ENCODE data around the gene SNRK.

SNRK gene

GRCh38 chr3:43338295-43338694 lies 52.0 kb downstream of the SNRK start:
- no peak for TF ChIP-seq CTCF (IDR thresholded peaks at IDR 0.05; ENCODE audit: low read depth, low read length)
- Histone ChIP-seq H3K36me3 (peaks cover 6% of the 10 kb centered on the region; the same call in 1 of the 2 replicates), H3K9me3 (no peaks in the 10 kb centered on the region), H3K27me3 (no peaks in the 10 kb centered on the region), H3K4me1 (no peaks in the 10 kb centered on the region), H3K4me3 (ENCODE audit: low read depth, low read length) (no peak overlapping the region)
- DNase-seq = no peak

- H3K27me3 ChIP-seq = no peaks in the 10 kb centered on the region
- H3K4me1 ChIP-seq = no peaks in the 10 kb centered on the region
- H3K36me3 ChIP-seq = peaks cover 6% of the 10 kb centered on the region; the same call in 1 of the 2 replicates
- H3K9me3 ChIP-seq = no peaks in the 10 kb centered on the region
- DNase-seq = no peak
- no peak overlapping the region for H3K4me3 ChIP-seq (ENCODE audit: low read depth, low read length)
- TF ChIP-seq CTCF (IDR thresholded peaks at IDR 0.05; ENCODE audit: low read depth, low read length) = no peak
These were observed 54.1 kb downstream of the SNRK start for GRCh38 chr3:43340403-43340802.

GRCh38 chr3:43341788-43342187 lies 55.4 kb downstream of the SNRK start:
- Histone ChIP-seq H3K36me3 (peaks cover 6% of the 10 kb centered on the region; the same call in 1 of the 2 replicates), H3K9me3 (no peaks in the 10 kb centered on the region)
- DNase-seq = no peak

GRCh38 chr3:43343185-43343584 lies 56.8 kb downstream of the SNRK start:
- Histone ChIP-seq H3K36me3 (peaks cover 9% of the 10 kb centered on the region), H3K9me3 (no peaks in the 10 kb centered on the region), H3K27me3 (no peaks in the 10 kb centered on the region), H3K4me3 (ENCODE audit: low read depth, low read length) (no peak overlapping the region), H3K4me1 (no peaks in the 10 kb centered on the region)
- no peak for TF ChIP-seq CTCF (IDR thresholded peaks at IDR 0.05; ENCODE audit: low read depth, low read length)
- no peak for DNase-seq

More at GRCh38 chr3:43341788-43342187, 55.4 kb downstream of the SNRK start:
- Histone ChIP-seq H3K4me3 (ENCODE audit: low read depth, low read length) (no peak overlapping the region), H3K27me3 (no peaks in the 10 kb centered on the region), H3K4me1 (no peaks in the 10 kb centered on the region)
- TF ChIP-seq CTCF (IDR thresholded peaks at IDR 0.05; ENCODE audit: low read depth, low read length) = no peak

- TF ChIP-seq CTCF (IDR thresholded peaks at IDR 0.05; ENCODE audit: low read depth, low read length) = no peak
- Histone ChIP-seq H3K4me3 (ENCODE audit: low read depth, low read length) (no peak overlapping the region), H3K4me1 (no peaks in the 10 kb centered on the region), H3K27me3 (no peaks in the 10 kb centered on the region), H3K36me3 (peaks cover 9% of the 10 kb centered on the region), H3K9me3 (no peaks in the 10 kb centered on the region)
- DNase-seq = no peak
These were observed 57.5 kb downstream of the SNRK start for GRCh38 chr3:43343815-43344214.

- H3K4me1 ChIP-seq = no peaks in the 10 kb centered on the region
- no peaks in the 10 kb centered on the region for H3K9me3 ChIP-seq
- H3K4me3 ChIP-seq (ENCODE audit: low read depth, low read length) = no peak overlapping the region
- no peaks in the 10 kb centered on the region for H3K27me3 ChIP-seq
- H3K36me3 ChIP-seq = peaks cover 9% of the 10 kb centered on the region
- no peak for TF ChIP-seq CTCF (IDR thresholded peaks at IDR 0.05; ENCODE audit: low read depth, low read length)
- no peak for DNase-seq
These were observed 58.2 kb downstream of the SNRK start for GRCh38 chr3:43344520-43344919.
